ENCODE data around the gene CST3. TPM values are rescaled to one million over a fixed set of nuclear protein-coding genes. Genes with fewer than 3 reads are reported as not detected.

The CST3 gene
- total and polyA plus RNA-seq, 4 donors = 238 to 780 (median 641) TPM

DNA sequence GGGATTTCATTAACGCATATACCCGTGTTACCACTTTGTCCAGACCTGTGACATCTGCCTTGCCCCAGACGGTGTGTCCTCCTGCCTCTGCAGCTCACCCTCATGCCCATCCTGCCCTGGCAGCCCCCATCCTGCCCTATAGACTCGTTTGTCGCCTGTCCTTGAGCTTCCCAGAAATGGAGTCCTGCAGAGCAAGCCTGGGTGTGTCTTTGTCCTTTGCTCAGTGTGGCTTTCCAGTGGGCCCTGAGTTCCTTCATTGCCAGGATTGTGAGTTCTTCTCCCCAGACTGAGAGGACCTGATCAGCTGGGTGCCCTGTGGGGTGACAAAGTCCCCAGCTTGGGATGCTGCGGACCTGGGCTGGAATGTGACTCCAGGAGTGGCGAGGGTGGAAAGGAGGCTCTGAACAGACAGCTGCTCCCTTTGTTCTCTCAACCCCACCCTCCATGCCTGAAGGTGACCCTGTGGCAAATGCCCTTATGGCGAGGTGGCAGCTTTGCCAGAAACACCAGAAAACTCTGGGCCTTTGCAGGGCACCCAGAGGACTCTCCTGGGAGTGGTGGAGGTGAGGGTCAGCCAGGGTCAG lies 2.4 kb upstream of the CST3 start:
- Histone ChIP-seq H3K36me3 (ENCODE audit: control insufficient read depth in 4 of 4, insufficient read depth in 4 of 4, low read length in 4 of 4) (peaks cover 0 to 2% (median 1%) of the 10 kb centered on the region in 4 donors), H3K27me3 (ENCODE audit: control insufficient read depth in 3 of 3, insufficient read depth in 3 of 3, low read length in 2 of 3) (peaks cover 0 to 2% (median 0%) of the 10 kb centered on the region in 3 donors), H3K9ac (ENCODE audit: insufficient read depth in 1 of 2, low read length in 2 of 2) (no peak overlapping the region), H3K4me3 (no peak overlapping the region), H3K27ac (ENCODE audit: low read depth in 1 of 2, low read length in 1 of 2) (no peak overlapping the region), H3K4me1 (ENCODE audit: control insufficient read depth in 5 of 5, insufficient read depth in 5 of 5, low read length in 5 of 5) (peaks cover 0 to 22% (median 8%) of the 10 kb centered on the region in 5 donors), H3K9me3 (ENCODE audit: control insufficient read depth in 4 of 4, insufficient read depth in 3 of 4, low read length in 3 of 4) (no peaks in the 10 kb centered on the region)
- WGBS, 2 donors = 84 to 90% methylated on average over 8 of the region's 8 CpGs
- TF ChIP-seq, protein P1, sequence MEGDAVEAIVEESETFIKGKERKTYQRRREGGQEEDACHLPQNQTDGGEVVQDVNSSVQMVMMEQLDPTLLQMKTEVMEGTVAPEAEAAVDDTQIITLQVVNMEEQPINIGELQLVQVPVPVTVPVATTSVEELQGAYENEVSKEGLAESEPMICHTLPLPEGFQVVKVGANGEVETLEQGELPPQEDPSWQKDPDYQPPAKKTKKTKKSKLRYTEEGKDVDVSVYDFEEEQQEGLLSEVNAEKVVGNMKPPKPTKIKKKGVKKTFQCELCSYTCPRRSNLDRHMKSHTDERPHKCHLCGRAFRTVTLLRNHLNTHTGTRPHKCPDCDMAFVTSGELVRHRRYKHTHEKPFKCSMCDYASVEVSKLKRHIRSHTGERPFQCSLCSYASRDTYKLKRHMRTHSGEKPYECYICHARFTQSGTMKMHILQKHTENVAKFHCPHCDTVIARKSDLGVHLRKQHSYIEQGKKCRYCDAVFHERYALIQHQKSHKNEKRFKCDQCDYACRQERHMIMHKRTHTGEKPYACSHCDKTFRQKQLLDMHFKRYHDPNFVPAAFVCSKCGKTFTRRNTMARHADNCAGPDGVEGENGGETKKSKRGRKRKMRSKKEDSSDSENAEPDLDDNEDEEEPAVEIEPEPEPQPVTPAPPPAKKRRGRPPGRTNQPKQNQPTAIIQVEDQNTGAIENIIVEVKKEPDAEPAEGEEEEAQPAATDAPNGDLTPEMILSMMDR (IDR thresholded peaks at IDR 0.05; ENCODE audit: control extremely low read depth, extremely low read depth) = no peak
- DNase-seq = no peak
- no peak for ATAC-seq (ENCODE audit: insufficient read depth, low FRiP score)

DNA sequence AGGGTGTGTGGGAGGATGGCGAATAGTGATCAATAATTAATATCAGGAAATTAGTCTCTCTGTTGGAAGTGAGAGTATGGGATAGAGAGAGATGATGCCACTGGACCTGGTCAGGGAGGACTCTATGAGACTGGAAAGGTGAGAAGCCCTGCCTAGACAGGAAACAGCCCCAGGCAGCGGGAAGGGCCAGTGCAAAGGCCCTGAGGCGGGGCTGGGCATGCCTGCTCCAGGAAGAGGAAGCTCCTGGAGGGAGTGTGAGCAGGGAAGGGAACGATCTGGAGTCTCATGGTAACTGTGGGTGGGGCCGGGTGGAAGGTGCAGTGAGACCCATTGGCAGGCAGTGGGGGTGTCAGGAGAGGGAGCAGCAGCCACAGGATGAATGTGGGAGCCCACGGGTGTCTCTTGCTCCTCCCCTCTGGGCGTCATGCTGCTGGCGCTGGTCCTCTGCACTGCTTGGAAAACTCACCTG lies 1.8 kb upstream of the CST3 start:
- peaks cover 0 to 22% (median 10%) of the 10 kb centered on the region in 5 donors for H3K4me1 ChIP-seq (ENCODE audit: control insufficient read depth in 5 of 5, insufficient read depth in 5 of 5, low read length in 5 of 5)
- ATAC-seq (ENCODE audit: insufficient read depth, low FRiP score) = no peak

DNA sequence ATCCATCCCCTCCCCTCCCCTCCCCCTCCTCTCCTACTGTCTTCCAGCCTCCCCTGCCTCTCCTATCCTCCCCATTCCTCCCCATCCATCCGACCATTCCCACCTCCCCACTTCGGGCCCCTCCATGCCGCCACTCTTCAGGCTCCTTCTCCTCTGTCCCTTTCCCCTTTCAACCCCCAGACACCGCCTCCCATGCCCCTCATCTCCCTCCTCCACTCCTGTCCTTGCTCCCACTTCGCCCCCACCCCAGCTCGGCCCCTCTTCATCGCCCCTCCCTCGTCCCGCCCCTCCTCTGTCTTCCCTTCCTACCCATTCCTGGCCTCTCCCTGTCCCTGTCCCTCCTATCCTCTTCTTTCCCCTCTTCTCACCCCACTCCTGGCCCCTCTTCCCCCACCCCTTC lies 554 bp upstream of the CST3 start:
- Histone ChIP-seq H3K27ac (ENCODE audit: low read depth in 1 of 2, low read length in 1 of 2) (no peak overlapping the region), H3K36me3 (ENCODE audit: control insufficient read depth in 4 of 4, insufficient read depth in 4 of 4, low read length in 4 of 4) (peaks cover 0 to 15% (median 4%) of the 10 kb centered on the region in 4 donors), H3K27me3 (ENCODE audit: control insufficient read depth in 3 of 3, insufficient read depth in 3 of 3, low read length in 2 of 3) (no peaks in the 10 kb centered on the region), H3K9ac (ENCODE audit: insufficient read depth in 1 of 2, low read length in 2 of 2) (no peak overlapping the region), H3K4me3 (no peak overlapping the region), H3K4me1 (ENCODE audit: control insufficient read depth in 5 of 5, insufficient read depth in 5 of 5, low read length in 5 of 5) (peaks cover 0 to 22% (median 10%) of the 10 kb centered on the region in 5 donors), H3K9me3 (ENCODE audit: control insufficient read depth in 4 of 4, insufficient read depth in 3 of 4, low read length in 3 of 4) (no peaks in the 10 kb centered on the region)
- no peak for ATAC-seq (ENCODE audit: insufficient read depth, low FRiP score)
- 68 to 69% methylated on average over 9 of the region's 9 CpGs for WGBS, 2 donors
- TF ChIP-seq, protein P1 (IDR thresholded peaks at IDR 0.05; ENCODE audit: control extremely low read depth, extremely low read depth) = no peak
- no peak for DNase-seq

More for the DNA sequence above, 1.8 kb upstream of the CST3 start:
- H3K27ac ChIP-seq (ENCODE audit: low read depth in 1 of 2, low read length in 1 of 2) = no peak overlapping the region
- H3K9ac ChIP-seq (ENCODE audit: insufficient read depth in 1 of 2, low read length in 2 of 2) = no peak overlapping the region
- 73 to 77% methylated on average over 8 of the region's 8 CpGs for WGBS, 2 donors
- peaks cover 0 to 8% (median 1%) of the 10 kb centered on the region in 4 donors for H3K36me3 ChIP-seq (ENCODE audit: control insufficient read depth in 4 of 4, insufficient read depth in 4 of 4, low read length in 4 of 4)
- H3K4me3 ChIP-seq = no peak overlapping the region
- no peaks in the 10 kb centered on the region for H3K9me3 ChIP-seq (ENCODE audit: control insufficient read depth in 4 of 4, insufficient read depth in 3 of 4, low read length in 3 of 4)
- no peak for DNase-seq
- TF ChIP-seq, protein P1 (IDR thresholded peaks at IDR 0.05; ENCODE audit: control extremely low read depth, extremely low read depth) = no peak
- H3K27me3 ChIP-seq (ENCODE audit: control insufficient read depth in 3 of 3, insufficient read depth in 3 of 3, low read length in 2 of 3) = peaks cover 0 to 2% (median 0%) of the 10 kb centered on the region in 3 donors

Measured in lung (tissue), 12 donors.